ENCODE results near the gene JHY.

The JHY gene

DNA sequence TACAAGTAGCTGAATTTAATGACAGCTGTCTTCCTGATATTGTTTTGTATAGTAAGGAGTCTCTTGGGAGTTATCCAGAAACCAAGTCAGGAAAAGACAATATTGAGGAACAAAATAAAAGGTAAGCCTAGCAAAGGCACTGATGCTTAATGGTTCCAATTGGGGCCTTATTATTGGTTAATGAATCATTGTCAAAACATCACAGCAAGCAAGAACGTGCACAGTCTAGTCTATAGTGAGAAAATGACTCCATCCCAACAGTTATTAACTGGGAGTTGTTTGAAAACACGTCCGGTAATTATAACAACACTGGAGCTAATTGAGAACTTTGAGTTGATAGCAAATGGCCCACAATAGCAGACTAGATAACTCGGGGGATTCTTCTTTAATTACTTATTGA is 81.4 kb downstream of the JHY start:
- no peak for DNase-seq

DNA sequence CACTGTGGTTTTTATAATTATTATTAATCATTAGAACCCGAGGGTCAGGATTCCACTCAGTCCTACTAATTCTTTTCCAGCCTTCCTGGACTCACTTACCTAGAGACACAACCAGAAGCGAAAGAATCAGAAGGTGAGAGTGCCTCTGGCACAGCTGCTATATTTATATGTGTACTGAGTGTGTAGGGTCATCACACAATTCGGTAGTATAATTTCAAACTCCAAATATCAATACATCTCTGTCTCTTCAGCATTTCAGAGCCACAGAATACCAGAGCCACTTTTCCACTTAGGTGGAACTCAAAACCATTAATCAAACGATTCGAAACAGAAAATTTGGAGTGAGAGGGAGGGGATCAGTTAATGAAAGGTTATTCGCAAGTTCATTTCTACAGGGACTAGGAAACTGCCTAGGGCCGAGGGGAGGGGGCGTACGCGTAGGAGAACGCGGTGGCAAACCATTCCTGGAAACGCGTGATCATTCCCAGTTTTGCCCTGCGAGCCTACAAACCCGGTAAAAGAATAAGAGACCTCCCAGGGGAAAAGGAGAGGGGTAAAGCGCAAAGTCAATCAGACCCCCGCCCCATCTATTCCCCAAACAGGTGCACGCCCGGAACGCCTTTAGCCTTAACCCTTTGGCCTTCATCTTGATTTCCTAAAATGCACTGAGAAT is 93.6 kb downstream of the JHY start:
- no peak for DNase-seq

DNA sequence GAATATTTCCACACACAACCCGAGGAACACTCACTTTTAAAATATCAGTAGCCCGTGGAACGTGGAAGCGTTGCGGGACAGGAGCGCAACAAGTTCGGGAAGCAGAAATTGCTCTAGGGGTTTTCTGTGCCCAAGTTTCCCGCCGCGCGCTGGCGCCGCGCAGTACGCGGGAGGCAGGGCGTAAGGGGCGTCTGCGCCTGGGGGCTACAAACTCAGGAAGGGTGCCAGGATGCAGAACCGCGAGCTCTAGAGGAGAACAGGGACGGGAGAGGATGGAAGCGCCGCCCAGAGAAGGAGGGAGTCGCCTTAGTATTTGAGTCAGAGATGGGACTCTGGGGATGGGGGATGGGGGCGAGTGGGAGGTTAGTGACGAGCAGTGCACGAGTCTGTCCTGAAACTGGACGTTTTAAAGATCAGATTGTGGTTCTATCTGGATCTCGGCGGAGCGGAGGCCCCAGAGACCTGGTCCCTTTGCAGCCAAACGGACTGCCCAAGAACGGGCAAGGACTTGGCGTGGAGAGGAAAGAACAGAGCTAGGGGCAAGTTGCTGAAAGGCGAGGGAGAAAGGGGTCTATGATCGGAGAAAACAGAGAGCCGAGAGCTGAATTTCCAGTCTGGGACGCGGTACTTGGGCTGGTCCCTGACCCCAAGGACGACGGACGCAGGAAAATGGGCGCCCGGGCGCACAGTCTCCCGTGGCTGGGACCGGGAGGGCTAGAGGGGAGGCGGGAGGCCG is 94.3 kb downstream of the JHY start:
- DNase-seq: no peak

DNA sequence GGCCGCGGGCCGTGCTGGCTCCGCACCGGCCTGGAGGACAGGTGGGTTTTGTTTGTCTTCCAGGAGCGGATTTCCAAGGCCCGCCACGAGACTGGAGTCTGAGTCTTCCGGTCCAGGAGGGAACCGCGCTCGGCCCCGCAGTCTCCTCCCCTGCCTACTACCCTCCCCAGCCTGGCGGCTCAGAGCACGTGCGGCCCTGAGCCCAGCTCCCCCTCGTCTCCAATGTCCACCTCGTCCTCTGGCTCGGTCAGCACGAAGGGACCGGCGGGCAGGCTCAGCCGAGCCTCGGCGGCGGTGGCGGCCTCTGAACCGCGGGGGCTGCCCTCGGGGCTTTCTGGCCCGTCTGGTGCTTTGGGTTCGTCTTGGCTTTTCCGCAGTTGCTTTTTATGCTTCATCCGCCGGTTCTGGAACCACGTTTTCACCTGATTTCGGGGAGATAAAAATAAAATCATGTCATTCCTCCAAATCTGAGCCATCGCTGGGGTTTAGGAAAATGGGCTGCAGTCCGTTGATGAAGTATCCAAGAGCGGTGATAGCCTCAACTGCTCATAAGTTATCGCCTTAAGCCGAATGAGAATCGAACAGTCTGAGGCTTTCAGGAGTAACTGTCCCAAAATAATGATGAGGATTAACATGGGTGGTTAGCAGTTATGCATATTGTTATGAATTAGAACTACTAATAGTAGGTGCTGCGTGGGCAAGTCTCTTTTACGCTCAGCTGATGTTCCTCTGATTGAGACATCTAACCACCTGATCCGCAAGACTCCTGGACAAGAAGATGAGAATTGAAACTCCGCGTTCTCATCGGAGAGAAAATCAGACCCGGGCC is 95.1 kb downstream of the JHY start:
- DNase-seq: no peak

DNA sequence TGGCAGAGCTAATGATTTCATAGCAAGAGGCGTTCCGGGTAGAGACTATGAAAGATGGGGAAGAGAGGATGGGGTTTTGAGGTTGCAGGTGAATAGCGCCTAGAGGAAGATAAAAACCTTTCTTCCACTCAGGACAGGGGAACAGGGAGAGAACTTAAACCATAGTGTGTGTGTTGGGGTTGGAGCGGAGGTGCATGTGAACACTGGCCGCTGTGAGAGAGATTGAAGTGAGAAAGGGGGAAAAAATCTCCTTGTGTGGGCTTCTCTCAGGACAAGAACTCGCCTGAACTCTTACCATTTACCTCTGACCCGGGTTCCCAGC is 95.7 kb downstream of the JHY start:
- DNase-seq: no peak

DNA sequence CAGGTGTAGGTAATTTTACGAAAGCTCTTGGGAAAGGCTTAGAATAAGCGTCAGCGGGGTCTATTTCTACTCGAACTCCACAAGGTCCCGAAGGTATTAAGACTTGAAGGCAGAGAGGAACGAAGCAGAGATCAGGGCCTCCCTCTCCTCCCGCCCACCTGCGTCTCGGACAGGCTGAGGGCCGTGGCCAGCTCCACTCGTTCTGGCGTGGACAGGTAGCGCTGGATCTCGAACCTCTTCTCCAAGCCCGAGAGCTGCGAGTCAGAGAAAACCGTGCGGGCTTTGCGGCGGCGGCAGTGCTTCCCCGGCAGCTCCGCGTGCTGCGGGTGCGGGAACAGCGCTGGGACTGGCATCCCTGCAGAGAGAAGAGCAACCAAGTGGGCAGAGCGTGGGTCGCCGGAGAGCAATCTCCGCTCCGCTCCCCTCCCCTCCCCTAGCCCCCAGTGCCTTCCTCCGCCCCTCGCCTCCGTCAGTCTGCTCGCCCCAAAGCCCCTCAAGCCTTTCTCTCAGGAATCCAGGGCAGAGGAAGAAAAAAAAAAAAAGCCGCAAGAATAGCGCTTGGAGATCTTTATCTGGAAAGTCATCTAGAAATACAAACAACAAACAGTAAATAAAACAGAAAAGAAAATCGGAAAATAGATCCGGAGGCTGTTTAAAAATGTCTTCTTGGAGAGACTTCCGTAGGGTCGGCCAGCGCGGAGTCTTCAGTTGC is 96.7 kb downstream of the JHY start:
- no peak for DNase-seq

DNA sequence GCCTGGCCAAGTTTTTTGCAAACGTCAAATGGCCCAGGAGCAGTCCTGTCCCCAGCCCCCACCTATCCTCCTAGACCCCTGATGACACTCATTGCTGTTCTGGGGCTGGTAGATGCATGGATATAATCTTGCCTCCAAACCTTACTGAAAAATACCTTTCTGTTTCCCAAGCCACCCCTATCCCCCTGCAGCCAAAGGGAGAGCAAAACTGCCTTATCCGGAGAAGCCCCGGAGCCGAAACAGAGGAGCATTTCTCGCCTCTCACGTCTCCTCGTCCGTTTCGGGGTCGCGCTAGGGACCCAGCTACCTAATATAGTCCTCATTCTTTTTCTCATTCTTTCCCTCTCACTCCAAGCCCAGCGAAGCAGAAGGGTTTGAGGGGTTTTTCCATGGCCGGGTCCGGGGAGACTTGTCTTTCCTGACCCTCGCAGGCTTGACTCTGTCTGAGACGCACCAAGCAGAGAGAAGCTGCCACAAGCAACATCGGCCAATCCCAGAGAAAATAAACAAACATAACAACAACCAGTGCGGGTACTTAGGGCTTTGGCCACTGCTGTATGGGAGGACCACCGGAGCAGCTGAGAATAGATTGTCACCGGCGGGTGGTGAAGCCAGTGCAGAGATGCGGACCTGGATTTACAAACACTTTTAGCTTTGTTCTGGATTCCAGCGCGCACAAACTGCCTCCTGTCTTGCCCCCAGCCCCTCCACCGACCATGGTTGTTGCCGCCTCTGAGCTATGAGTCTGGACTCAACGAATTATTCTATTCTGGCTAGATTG is 97.4 kb downstream of the JHY start:
- no peak for DNase-seq

DNA sequence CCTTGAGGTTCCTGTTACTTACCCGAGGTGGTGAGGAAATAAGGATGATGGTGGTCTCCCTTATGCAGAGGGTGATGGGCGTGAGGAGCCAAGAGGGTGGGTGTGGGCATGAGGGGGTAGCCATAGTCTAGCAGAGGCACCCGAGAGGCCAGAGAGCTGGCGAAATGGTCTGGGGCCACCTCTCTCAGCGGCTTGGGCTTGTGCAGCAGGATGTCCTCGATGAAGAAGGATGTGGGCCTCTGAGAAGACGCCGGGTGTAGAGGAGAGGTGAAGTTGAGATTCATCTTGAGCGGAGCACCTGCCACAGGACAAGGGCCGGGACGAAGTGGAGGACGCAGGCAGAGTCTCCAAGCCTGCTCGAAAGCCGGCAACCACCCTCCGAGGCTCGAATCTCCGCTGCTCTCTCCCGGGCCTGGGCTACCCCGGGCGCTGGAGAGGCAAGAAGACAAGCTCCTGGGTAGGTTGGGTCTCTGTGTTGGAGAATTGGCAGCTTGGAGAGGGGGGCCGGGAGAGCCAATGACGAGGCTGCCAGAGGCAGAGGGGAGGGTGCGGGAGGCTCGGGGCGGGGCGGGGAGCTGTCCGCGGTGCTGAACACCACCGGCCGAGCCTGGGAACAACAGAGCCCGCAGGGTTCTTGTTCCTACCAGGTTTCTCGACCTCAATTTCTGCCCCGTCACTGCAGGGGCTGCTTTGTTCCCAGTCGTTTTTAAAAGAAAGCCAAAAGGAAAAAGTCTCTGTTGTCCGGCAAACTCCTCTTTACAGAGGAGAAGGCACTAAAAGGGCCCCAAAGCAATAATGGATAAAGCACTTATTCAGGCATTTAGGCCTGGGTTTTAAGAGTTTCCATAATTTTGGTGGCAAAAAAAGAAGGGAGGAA is 99.1 kb downstream of the JHY start, which contains the start of gene BSX:
Gene BSX, minus strand, starts transcription at position 447 of the 877 bp plus-strand sequence. Its CDS starts 163 bp downstream, at position 284.
- DNase-seq: peak; percentile 54

DNA sequence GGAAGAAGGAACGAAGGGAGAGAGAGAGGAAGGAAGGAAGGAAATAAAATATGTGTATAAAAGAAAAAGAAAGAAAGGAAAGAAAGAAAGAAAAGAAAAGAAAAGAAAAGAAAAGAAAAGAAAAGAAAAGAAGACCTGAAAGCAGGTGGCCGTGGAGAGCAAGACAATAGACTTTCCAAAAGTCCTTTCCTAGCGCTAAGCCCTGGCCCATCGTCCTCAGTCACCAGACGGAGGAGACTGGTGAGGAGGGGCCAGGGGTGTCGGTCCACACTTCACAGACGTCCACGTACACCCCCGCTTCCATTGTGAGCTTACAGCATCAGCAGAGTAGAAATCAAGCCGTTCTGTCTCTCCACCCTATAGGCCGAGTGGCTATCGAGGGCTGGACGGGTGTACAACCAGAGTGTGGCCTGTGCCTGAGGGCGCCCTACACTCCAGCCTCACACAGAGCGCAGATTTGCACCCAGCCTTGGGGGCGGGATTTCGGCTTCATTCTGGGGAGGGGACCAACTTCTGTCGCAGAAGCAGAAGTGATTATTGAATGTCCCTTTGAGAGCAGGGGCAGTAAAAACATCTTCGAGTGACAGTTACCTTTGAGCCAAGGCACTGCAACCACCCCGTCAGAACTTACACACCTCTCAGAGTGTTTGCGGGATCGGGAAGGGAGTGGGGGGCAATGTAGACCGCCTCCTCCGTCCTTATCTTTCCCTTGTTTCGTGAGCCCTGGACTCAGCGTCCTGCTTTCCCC is 101.1 kb downstream of the JHY start:
- no peak for DNase-seq

DNA sequence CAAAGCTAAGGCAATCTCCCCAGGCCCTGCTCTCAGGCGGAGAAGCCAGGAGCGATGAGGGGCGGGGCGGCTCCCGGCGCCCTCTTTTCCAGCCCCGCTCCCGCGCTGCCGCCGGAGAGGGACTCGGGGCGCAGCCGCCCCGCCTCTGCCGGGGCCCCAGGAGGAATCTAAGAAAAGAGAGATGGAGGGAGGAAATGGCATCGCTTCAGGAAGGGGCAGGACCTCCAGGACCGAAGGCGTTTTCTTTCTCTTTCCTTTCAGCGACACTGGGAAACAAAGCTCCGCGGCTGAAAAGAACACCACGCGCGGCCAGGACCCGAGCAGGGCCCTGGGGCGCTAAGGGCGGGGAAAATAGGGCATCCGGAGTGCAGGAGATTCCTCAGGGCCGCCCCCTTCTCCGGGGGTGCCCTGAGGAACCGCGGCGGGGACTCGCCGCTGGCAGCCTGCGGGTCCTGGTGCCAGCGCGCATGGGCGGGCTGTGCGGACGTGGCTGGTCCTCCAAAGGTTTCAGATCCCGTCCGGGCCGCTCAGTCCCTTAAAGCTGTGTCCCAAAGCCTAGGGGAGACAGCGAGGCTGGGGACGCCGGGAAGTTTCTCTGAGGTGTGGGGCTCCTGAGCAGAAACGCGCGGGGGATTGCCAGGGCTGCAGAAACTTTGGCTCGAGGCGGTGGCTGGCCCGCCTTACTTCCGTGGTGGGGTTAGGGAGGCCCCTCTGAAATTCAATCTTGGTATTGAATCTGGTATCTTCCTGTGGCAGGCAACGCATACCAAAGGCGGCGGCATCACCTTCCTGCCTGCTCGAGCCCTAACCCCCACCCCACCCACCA is 101.8 kb downstream of the JHY start:
- DNase-seq: no peak

DNA sequence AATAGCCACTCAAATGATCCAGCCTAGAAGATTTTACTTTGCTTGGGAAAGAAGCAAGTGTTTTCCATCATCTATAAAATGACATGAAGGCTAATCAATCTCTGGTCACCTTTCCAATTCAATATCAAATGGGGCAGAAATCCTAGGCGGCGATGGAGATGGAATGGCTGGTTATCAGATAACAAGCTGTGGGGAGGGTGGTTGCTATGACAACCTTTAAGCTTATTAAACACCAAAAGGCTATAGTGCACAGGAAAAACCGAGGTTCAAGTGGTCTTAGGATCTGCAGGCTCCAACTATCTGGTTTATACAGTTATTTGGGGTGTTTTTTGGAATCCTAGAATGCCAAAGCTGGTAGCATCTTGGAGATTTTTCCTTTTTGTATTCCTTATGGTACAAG is 113.0 kb downstream of the JHY start:
- DNase-seq: no peak

DNA sequence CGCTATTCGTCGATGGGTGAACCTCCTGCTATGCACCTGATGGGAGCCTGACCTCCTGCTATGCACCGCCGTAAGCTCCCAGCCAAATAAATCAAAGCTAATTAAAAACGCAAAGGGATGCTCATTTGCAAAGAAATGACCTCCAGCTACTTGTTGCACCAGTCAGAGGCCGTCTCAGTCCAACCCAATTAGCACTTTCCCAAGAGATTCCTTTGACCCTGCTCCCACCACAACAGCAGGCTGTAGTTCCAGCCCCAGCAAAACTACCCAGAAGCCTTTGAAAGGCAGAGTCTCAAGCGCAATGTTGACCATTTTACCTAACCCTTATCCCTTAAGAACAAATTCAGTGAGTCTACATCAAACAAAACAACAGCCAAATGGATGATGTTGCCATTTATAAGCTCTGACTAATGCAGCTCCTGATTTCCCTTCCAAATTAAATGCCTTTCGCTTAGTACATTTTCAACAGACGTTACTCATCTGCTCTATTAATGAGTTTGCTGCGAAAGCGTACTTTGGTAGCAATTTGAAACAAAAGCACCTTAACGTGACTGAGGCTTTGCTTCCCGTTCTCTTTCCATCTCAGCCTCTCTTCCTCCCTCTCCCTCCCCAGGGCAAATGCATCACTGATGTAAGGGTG is 116.3 kb downstream of the JHY start:
- no peak for DNase-seq

DNA sequence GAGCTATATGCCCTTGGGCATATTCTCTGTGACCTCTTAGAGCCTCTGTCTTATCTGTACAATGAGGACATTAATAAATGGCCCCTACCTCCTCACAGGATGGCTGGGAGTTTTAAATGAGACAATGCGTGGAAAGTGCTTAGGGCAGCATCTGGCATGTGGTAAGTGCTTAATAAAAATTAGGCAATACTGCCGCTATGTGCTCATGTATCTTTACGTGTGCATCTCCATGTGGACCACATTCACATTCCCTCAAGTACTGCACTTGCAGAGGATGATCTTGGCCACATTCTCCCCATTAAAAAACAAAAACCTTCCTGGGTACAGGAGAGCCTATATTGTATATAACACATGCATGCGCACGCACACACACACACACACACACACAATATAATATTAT is 118.2 kb downstream of the JHY start:
- no peak for DNase-seq

DNA sequence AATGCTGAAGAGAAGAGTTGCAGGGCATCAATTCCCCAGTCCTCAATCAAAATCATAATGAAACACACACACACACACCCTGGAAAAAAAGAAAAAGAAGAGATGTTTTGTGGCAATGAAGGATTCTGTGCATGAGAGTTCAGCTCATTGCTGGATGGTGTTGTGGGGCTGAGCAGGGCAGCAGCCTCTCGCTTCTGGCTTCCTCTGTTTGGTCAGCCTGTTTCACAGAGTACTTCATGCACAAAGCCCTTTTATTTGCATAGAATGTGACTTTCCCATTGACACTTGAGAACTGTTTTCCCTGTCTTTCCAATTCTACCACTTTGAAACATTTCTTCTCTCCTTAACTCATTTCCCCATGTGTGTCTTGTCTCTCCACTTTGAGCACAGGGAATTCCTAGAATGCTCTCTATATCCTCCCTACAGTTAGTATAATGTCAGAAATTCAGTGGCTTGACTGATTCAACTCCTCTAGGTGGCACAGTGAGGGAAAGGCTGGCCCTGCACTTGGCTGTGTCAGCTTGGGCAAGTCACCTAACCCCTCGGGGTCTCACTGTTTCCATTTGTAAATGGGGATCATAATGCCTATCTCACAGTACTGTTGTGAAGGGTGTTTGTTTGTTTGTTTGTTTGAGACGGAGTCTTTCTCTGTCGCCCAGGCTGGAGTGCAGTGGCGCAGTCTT is 124.4 kb downstream of the JHY start:
- no peak for DNase-seq

Measured in activated naive CD4-positive, alpha-beta T cell treated with anti-CD3 and anti-CD28 coated beads, Interleukin-2, amount 50 U/mL, for 16 hours (primary cell).